Measurements from ENCODE around the gene GPX8.

DNA sequence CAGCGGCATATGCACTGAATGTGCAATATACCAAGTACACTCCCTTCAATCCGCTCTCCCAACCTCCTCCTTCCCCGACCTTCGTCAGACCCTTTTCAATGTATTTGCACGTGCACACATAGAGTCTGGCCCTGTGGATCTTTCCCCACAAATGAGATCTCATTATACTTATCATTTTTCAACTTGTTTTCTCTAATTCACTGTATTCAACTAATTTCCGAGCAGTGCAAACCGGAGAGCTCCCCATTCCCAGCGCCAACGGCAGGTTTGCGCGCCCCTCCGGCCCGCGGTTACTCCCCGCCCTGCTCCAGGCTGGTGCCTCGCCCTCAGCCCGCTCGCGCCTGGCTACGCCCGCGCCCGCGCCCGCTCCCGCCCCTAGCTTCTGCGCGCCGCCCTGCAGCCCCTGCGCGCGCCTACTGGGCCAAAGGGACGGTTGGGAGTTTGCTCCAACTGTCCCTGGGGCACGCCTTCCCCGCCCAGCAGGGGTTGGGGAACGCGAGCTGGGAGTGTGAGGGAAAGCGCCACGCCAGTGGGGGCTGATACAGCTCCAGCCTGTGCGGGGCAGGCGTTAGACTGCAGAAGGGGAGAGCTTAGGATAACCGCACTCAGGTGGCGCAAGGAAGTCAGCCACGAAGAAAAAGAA lies 16.3 kb downstream of the GPX8 start:
- TF ChIP-seq ISL2 (CRISPR knock-in tag; IDR thresholded peaks at IDR 0.05) (no peak), JUN (CRISPR knock-in tag; IDR thresholded peaks at IDR 0.05) (no peak), DNMT1 (CRISPR knock-in tag; IDR thresholded peaks at IDR 0.05) (0 out of 2 replicates have a peak, but pooled peaks have one; percentile 53), POLR2AphosphoS5 (IDR thresholded peaks at IDR 0.05; ENCODE audit: low read depth, low read length) (no peak)
- TF ChIP-seq, protein P1, sequence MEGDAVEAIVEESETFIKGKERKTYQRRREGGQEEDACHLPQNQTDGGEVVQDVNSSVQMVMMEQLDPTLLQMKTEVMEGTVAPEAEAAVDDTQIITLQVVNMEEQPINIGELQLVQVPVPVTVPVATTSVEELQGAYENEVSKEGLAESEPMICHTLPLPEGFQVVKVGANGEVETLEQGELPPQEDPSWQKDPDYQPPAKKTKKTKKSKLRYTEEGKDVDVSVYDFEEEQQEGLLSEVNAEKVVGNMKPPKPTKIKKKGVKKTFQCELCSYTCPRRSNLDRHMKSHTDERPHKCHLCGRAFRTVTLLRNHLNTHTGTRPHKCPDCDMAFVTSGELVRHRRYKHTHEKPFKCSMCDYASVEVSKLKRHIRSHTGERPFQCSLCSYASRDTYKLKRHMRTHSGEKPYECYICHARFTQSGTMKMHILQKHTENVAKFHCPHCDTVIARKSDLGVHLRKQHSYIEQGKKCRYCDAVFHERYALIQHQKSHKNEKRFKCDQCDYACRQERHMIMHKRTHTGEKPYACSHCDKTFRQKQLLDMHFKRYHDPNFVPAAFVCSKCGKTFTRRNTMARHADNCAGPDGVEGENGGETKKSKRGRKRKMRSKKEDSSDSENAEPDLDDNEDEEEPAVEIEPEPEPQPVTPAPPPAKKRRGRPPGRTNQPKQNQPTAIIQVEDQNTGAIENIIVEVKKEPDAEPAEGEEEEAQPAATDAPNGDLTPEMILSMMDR (CRISPR knock-in tag; IDR thresholded peaks at IDR 0.05), result peak; percentile 22; the same call in 1 of the 2 replicates
- TF ChIP-seq, protein P2, sequence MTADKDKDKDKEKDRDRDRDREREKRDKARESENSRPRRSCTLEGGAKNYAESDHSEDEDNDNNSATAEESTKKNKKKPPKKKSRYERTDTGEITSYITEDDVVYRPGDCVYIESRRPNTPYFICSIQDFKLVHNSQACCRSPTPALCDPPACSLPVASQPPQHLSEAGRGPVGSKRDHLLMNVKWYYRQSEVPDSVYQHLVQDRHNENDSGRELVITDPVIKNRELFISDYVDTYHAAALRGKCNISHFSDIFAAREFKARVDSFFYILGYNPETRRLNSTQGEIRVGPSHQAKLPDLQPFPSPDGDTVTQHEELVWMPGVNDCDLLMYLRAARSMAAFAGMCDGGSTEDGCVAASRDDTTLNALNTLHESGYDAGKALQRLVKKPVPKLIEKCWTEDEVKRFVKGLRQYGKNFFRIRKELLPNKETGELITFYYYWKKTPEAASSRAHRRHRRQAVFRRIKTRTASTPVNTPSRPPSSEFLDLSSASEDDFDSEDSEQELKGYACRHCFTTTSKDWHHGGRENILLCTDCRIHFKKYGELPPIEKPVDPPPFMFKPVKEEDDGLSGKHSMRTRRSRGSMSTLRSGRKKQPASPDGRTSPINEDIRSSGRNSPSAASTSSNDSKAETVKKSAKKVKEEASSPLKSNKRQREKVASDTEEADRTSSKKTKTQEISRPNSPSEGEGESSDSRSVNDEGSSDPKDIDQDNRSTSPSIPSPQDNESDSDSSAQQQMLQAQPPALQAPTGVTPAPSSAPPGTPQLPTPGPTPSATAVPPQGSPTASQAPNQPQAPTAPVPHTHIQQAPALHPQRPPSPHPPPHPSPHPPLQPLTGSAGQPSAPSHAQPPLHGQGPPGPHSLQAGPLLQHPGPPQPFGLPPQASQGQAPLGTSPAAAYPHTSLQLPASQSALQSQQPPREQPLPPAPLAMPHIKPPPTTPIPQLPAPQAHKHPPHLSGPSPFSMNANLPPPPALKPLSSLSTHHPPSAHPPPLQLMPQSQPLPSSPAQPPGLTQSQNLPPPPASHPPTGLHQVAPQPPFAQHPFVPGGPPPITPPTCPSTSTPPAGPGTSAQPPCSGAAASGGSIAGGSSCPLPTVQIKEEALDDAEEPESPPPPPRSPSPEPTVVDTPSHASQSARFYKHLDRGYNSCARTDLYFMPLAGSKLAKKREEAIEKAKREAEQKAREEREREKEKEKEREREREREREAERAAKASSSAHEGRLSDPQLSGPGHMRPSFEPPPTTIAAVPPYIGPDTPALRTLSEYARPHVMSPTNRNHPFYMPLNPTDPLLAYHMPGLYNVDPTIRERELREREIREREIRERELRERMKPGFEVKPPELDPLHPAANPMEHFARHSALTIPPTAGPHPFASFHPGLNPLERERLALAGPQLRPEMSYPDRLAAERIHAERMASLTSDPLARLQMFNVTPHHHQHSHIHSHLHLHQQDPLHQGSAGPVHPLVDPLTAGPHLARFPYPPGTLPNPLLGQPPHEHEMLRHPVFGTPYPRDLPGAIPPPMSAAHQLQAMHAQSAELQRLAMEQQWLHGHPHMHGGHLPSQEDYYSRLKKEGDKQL (CRISPR knock-in tag; IDR thresholded peaks at IDR 0.05; ENCODE audit: low read depth), result no peak

Data from HepG2 (cell line).